SK-N-SH (cell line): ENCODE data around the gene SSR1. TPM values are rescaled to one million over a fixed set of nuclear protein-coding genes. Genes with fewer than 3 reads are reported as not detected.
"Not testable (repeated sequence)": the region's sequence is repeated elsewhere in the genome, so short reads cannot be mapped to it uniquely, and the experiment has no call there.

Experiments
- CTCF ChIA-PET: fragments of 300-600, 350-600 bp; formaldehyde crosslinking; extraction: SDS; loops from one replicate; lab custom pipeline; 2021; lab: Yijun Ruan, JAX
- POLR2A ChIA-PET: fragments of 350-600 bp; sonication (Branson Sonifier 250); formaldehyde crosslinking; extraction: SDS; loops from one replicate; lab custom pipeline; 2020; ENCODE audit warnings: antibody characterized with exemption, inconsistent platforms; lab: Yijun Ruan, JAX
- DNase-seq: peaks from one replicate; pipeline ENCODE4 v3.0.0; 2012
- H2AFZ ChIP-seq: fragments of 200-600 bp; sonication (generic); 2 replicates; pipeline ENCODE4 v1.8.1; 2016; ENCODE audit warnings: antibody characterized with exemption, mild to moderate bottlenecking, low read depth
- H3F3A ChIP-seq: fragments of 200-600 bp; sonication (generic); replicated peaks from 2 replicates; pipeline ENCODE3; 2016; ENCODE audit warnings: antibody characterized with exemption, mild to moderate bottlenecking; ENCODE audit not compliant: insufficient read depth
- H3K27ac ChIP-seq, 2 experiments: fragments of 200-500 bp in 1 of 2; fragments of 200-600 bp in 1 of 2; sonication (Bioruptor generic) in 1 of 2; sonication (generic), shearing (Covaris generic) in 1 of 2; 2 replicates each; pipeline versions ENCODE4 v1.5.1 to v1.6.1; 2014 to 2016; ENCODE audit warnings: low read depth in 2 of 2, inconsistent platforms in 1 of 2, low read length in 1 of 2, mild to moderate bottlenecking in 1 of 2, mixed read lengths in 1 of 2
- H3K27me3 ChIP-seq: fragments of 200-600 bp; sonication (generic), shearing (Covaris generic); 2 replicates; pipeline ENCODE4 v1.6.1; 2016; ENCODE audit warnings: mixed run types; ENCODE audit not compliant: insufficient read depth
- H3K36me3 ChIP-seq, 2 experiments: fragments of 200-500 bp in 1 of 2; fragments of 200-600 bp in 1 of 2; sonication (Bioruptor generic) in 1 of 2; sonication (generic) in 1 of 2; replicated peaks in 1 of 2; 2 replicates each; pipeline versions ENCODE3 to v1.5.1; 2014 to 2016; ENCODE audit warnings: low read length in 1 of 2, mild to moderate bottlenecking in 1 of 2; ENCODE audit not compliant: insufficient read depth in 2 of 2, control insufficient read depth in 1 of 2
- H3K4me1 ChIP-seq, 2 experiments: fragments of 200-500 bp in 1 of 2; fragments of 200-600 bp in 1 of 2; sonication (Bioruptor generic) in 1 of 2; sonication (generic), shearing (Covaris generic) in 1 of 2; 2 replicates each; pipeline versions ENCODE4 v1.5.1 to v1.6.1; 2014 to 2016; ENCODE audit warnings: low read depth in 1 of 2, low read length in 1 of 2, mixed run types in 1 of 2; ENCODE audit not compliant: insufficient read depth in 2 of 2, control insufficient read depth in 1 of 2
- H3K4me2 ChIP-seq: fragments of 200-600 bp; sonication (generic), shearing (Covaris generic); 2 replicates; pipeline ENCODE4 v1.6.1; 2017; ENCODE audit warnings: mixed run types
- H3K4me3 ChIP-seq, 2 experiments: fragments of 200-500 bp in 1 of 2; fragments of 200-600 bp in 1 of 2; sonication (Bioruptor generic) in 1 of 2; sonication (generic), shearing (Covaris generic) in 1 of 2; 2 replicates each; pipeline versions ENCODE4 v1.5.1 to v1.8.1; 2014 to 2016; ENCODE audit warnings: low read depth in 2 of 2, inconsistent platforms in 1 of 2, low read length in 1 of 2, mild to moderate bottlenecking in 1 of 2, mixed read lengths in 1 of 2, moderate library complexity in 1 of 2
- H3K79me2 ChIP-seq: fragments of 200-600 bp; sonication (generic); 2 replicates; pipeline ENCODE4 v1.8.1; 2017; ENCODE audit warnings: mild to moderate bottlenecking; ENCODE audit not compliant: insufficient read depth
- H3K9ac ChIP-seq: fragments of 200-600 bp; sonication (generic); 2 replicates; pipeline ENCODE4 v1.6.1; 2017; ENCODE audit warnings: mixed run types
- H3K9me2 ChIP-seq: fragments of 200-600 bp; sonication (generic); 2 replicates; pipeline ENCODE4 v1.6.1; 2017; ENCODE audit warnings: mixed run types
- H3K9me3 ChIP-seq: fragments of 200-600 bp; sonication (generic); 2 replicates; pipeline ENCODE4 v1.6.1; 2017; ENCODE audit warnings: mixed run types, mild to moderate bottlenecking, moderate library complexity
- H4K20me1 ChIP-seq: fragments of 200-600 bp; sonication (generic); 2 replicates; pipeline ENCODE4 v1.6.1; 2017; ENCODE audit warnings: mild to moderate bottlenecking, mixed run types; ENCODE audit not compliant: insufficient read depth
- CHD2 ChIP-seq: fragments of 150-350 bp; IDR thresholded peaks from 2 replicates; pipeline ENCODE4 v1.6.1; 2018; ENCODE audit warnings: low read length; ENCODE audit not compliant: partially characterized antibody
- CTCF ChIP-seq: fragments of 200-600 bp; sonication (generic); IDR thresholded peaks from 2 replicates; pipeline ENCODE4 v1.6.1; 2017; ENCODE audit warnings: antibody characterized with exemption, mild to moderate bottlenecking, moderate library complexity
- ELF1 ChIP-seq: IDR thresholded peaks from 2 replicates; pipeline ENCODE4 v1.4.0; 2012
- EP300 ChIP-seq, 2 experiments: IDR thresholded peaks; 2 replicates each; pipeline versions ENCODE4 v1.4.0 to v1.6.1; 2012; ENCODE audit warnings: borderline replicate concordance in 1 of 2, low read depth in 1 of 2, low read length in 1 of 2
- EZH2phosphoT487 ChIP-seq: fragments of 200-600 bp; sonication (generic); IDR thresholded peaks from 2 replicates; pipeline ENCODE4 v1.6.1; 2017; ENCODE audit warnings: low read depth, mixed run types, mild to moderate bottlenecking, antibody characterized with exemption, moderate library complexity, borderline replicate concordance
- IRF3 ChIP-seq: fragments of 150-350 bp; IDR thresholded peaks from 2 replicates; pipeline ENCODE4 v1.6.1; 2016; ENCODE audit warnings: mild to moderate bottlenecking, low read depth, low read length
- JUND ChIP-seq: IDR thresholded peaks from 2 replicates; pipeline ENCODE4 v1.4.0; 2012
- MEF2A ChIP-seq: IDR thresholded peaks from 2 replicates; pipeline ENCODE4 v1.4.0; 2012; ENCODE audit warnings: low read depth, borderline replicate concordance
- NRF1 ChIP-seq: IDR thresholded peaks from 2 replicates; pipeline ENCODE4 v1.6.1; 2012; ENCODE audit warnings: low read depth, mild to moderate bottlenecking, low read length
- REST ChIP-seq: IDR thresholded peaks from 2 replicates; pipeline ENCODE4 v1.6.1; 2012; ENCODE audit warnings: mild to moderate bottlenecking, low read depth, low read length, moderate library complexity
- RXRA ChIP-seq: IDR thresholded peaks from 2 replicates; pipeline ENCODE4 v1.4.0; 2012; ENCODE audit warnings: low read depth, mild to moderate bottlenecking, borderline replicate concordance
- SMC3 ChIP-seq: IDR thresholded peaks from 2 replicates; pipeline ENCODE4 v1.6.1; 2012; ENCODE audit warnings: low read depth, low read length, improper control_type of control experiment
- TAF1 ChIP-seq: IDR thresholded peaks from 2 replicates; pipeline ENCODE4 v1.6.1; 2012; ENCODE audit warnings: low read depth, mild to moderate bottlenecking, low read length, moderate library complexity, borderline replicate concordance
- TCF12 ChIP-seq: IDR thresholded peaks from 2 replicates; pipeline ENCODE4 v1.4.0; 2012
- TEAD4 ChIP-seq: IDR thresholded peaks from 2 replicates; pipeline ENCODE4 v1.4.0; 2012; ENCODE audit warnings: mild to moderate bottlenecking, borderline replicate concordance; ENCODE audit not compliant: insufficient read depth
- USF1 ChIP-seq: IDR thresholded peaks from 2 replicates; pipeline ENCODE4 v1.4.0; 2012; ENCODE audit warnings: low read depth, borderline replicate concordance
- USF2 ChIP-seq: fragments of 150-350 bp; IDR thresholded peaks from 2 replicates; pipeline ENCODE4 v1.6.1; 2017; ENCODE audit warnings: antibody characterized with exemption, low read length, low read depth, borderline replicate concordance
- WGBS: methylation state at CpG from one replicate; pipeline ENCODE4 v1.1.6; 2017; ENCODE audit warnings: low lambda C conversion rate; 5-methylcytosine and 5-hydroxymethylcytosine counted together
- polyA plus RNA-seq, 3 experiments: library from polyadenylated mRNA; depleted of rRNA; stranded (reverse); fragments of >200 nt; gene quantifications; 2 replicates each; pipeline ENCODE4 v1.2.3, GENCODE V29; 2012

The SSR1 gene
- polyA plus RNA-seq, 1 of the 3 experiments (the other 2 are of a cell fraction): 50.7 TPM

- Histone ChIP-seq H3K9me2 (no peaks in the 10 kb centered on the region), H3K27ac (no peak overlapping the region), H3K4me3 (no peak overlapping the region), H3K79me2 (no peaks in the 10 kb centered on the region), H3K4me2 (no peak overlapping the region), H2AFZ (no peak overlapping the region), H4K20me1 (no peaks in the 10 kb centered on the region), H3K27me3 (no peaks in the 10 kb centered on the region), H3K9ac (no peak overlapping the region), H3K4me1 (no peaks in the 10 kb centered on the region), H3F3A (no peaks in the 10 kb centered on the region), H3K36me3 (no peaks in the 10 kb centered on the region), H3K9me3 (no peaks in the 10 kb centered on the region)
- CTCF ChIA-PET: no interaction called here
- TF ChIP-seq REST (no peak), RXRA (no peak), CTCF (no peak), EP300 (IDR thresholded peaks at IDR 0.05; ENCODE audit: borderline replicate concordance in 1 of 2, low read depth in 1 of 2, low read length in 1 of 2) (no peak), NRF1 (no peak), CHD2 (no peak), EZH2phosphoT487 (no peak), USF2 (no peak), IRF3 (no peak), ELF1 (no peak), USF1 (no peak), TAF1 (no peak), MEF2A (no peak), JUND (no peak), TCF12 (no peak), TEAD4 (no peak), SMC3 (no peak)
- no peak for DNase-seq
- POLR2A ChIA-PET: no interaction called here
Measured at GRCh38 chr6:7323074-7323473, 10.1 kb upstream of the SSR1 start.

- 76% methylated on average over 6 of the region's 6 CpGs for WGBS
Measured at GRCh38 chr6:7321866-7322265, 8.9 kb upstream of the SSR1 start.

More at GRCh38 chr6:7321866-7322265, 8.9 kb upstream of the SSR1 start:
- H3K4me1 ChIP-seq, H3K9me2 ChIP-seq, H4K20me1 ChIP-seq, DNase-seq, H3K9me3 ChIP-seq, H2AFZ ChIP-seq, H3K27ac ChIP-seq, H3K9ac ChIP-seq, H3K4me2 ChIP-seq, H3K4me3 ChIP-seq, H3K79me2 ChIP-seq, H3F3A ChIP-seq, H3K27me3 ChIP-seq, POLR2A ChIA-PET, H3K36me3 ChIP-seq, CTCF ChIA-PET: not testable (repeated sequence)
